HCT116 (cell line): ENCODE data around the gene USP46. TPM values are rescaled to one million over a fixed set of nuclear protein-coding genes. Genes with fewer than 3 reads are reported as not detected.

ENCODE experiments used
- ATAC-seq: fragments of 200-7000 bp; cut with Tn5 transposase; 2 replicates; pipeline ENCODE4 v1.9.1; 2020; ENCODE audit warnings: mild to moderate bottlenecking, moderate library complexity
- BruUV-seq: library from RNA; stranded (reverse); fragments of 400-500 nt; replicated peaks from 2 replicates; lab custom pipeline; 2021; lab: Mats Ljungman, UMichigan
- CTCF ChIA-PET: fragments of 300-600 bp; sonication (Branson Sonifier 250); formaldehyde crosslinking; loops from one replicate; lab custom pipeline; 2021; ENCODE audit warnings: antibody characterized with exemption; lab: Charles Lee
- POLR2A ChIA-PET: fragments of 300-600, 350-600 bp; sonication (Branson Sonifier 250); formaldehyde crosslinking; loops from one replicate; lab custom pipeline; 2021; ENCODE audit warnings: antibody characterized with exemption; lab: Charles Lee
- RAD21 ChIA-PET, 2 experiments: fragments of 300-600 bp; sonication (Branson Sonifier 250); formaldehyde crosslinking; loops; one replicate each; lab custom pipeline; 2023; ENCODE audit warnings: low total read pairs in 2 of 2; ENCODE audit not compliant: uncharacterized antibody in 2 of 2, unreplicated experiment in 2 of 2, low non-redundant PET in 1 of 2; lab: Charles Lee
- DNase-seq: peaks from one replicate; pipeline ENCODE4 v3.0.0-alpha.2; 2010; ENCODE audit warnings: low read depth, low spot score
- H2AFZ ChIP-seq: fragments of 200-600 bp; shearing (Covaris generic), sonication (generic); 2 replicates; pipeline ENCODE4 v1.6.1; 2017; ENCODE audit warnings: low read depth, mixed run types, mixed read lengths, antibody characterized with exemption, low read length; ENCODE audit not compliant: poor library complexity, severe bottlenecking
- H3K27ac ChIP-seq: 2 replicates; pipeline ENCODE4 v1.5.1; 2012; ENCODE audit warnings: low read depth, low read length
- H3K27me3 ChIP-seq: fragments of 200-600 bp; sonication (generic); 2 replicates; pipeline ENCODE4 v1.6.1; 2016; ENCODE audit warnings: mixed run types, low read length, mixed read lengths; ENCODE audit not compliant: insufficient read depth
- H3K36me3 ChIP-seq, 2 experiments: fragments of 200-500 bp in 1 of 2; fragments of 200-600 bp in 1 of 2; sonication (Bioruptor generic) in 1 of 2; sonication (generic) in 1 of 2; 2 replicates each; pipeline versions ENCODE4 v1.5.1 to v1.6.1; 2014 to 2016; ENCODE audit warnings: low read length in 2 of 2, inconsistent platforms in 1 of 2, mixed read lengths in 1 of 2, mixed run types in 1 of 2; ENCODE audit not compliant: insufficient read depth in 2 of 2, control insufficient read depth in 1 of 2
- H3K4me1 ChIP-seq, 2 experiments: fragments of 200-600 bp in 1 of 2; sonication (generic) in 1 of 2; 2 replicates each; pipeline versions ENCODE4 v1.5.1 to v1.6.1; 2012 to 2017; ENCODE audit warnings: low read length in 2 of 2, inconsistent platforms in 1 of 2, mild to moderate bottlenecking in 1 of 2, mixed read lengths in 1 of 2, mixed run types in 1 of 2, moderate library complexity in 1 of 2; ENCODE audit not compliant: insufficient read depth in 2 of 2, control insufficient read depth in 1 of 2
- H3K4me2 ChIP-seq: fragments of 200-600 bp; sonication (generic); 2 replicates; pipeline ENCODE4 v1.6.1; 2017; ENCODE audit warnings: mixed run types, low read length, mixed read lengths
- H3K4me3 ChIP-seq, 2 experiments: fragments of 200-600 bp in 1 of 2; sonication (generic) in 1 of 2; replicated peaks in 1 of 2; 2 replicates each; pipeline ENCODE4 v1.5.1; 2011 to 2016; ENCODE audit warnings: low read length in 2 of 2, control low read depth in 1 of 2, low read depth in 1 of 2, mild to moderate bottlenecking in 1 of 2, mixed read lengths in 1 of 2, mixed run types in 1 of 2
- H3K79me2 ChIP-seq: fragments of 200-600 bp; sonication (generic); 2 replicates; pipeline ENCODE4 v1.6.1; 2017; ENCODE audit warnings: mild to moderate bottlenecking, mixed run types, low read length, moderate library complexity, mixed read lengths; ENCODE audit not compliant: insufficient read depth
- H3K9ac ChIP-seq: fragments of 200-600 bp; sonication (generic); 2 replicates; pipeline ENCODE4 v1.6.1; 2016; ENCODE audit warnings: low read length, mixed read lengths
- H3K9me2 ChIP-seq: fragments of 200-600 bp; sonication (generic), shearing (Covaris generic); 2 replicates; pipeline ENCODE4 v1.6.1; 2017; ENCODE audit warnings: mixed run types, mild to moderate bottlenecking, moderate library complexity; ENCODE audit not compliant: insufficient read depth
- H3K9me3 ChIP-seq, 2 experiments: fragments of 200-500 bp in 1 of 2; fragments of 200-600 bp in 1 of 2; sonication (Bioruptor generic) in 1 of 2; sonication (generic) in 1 of 2; 2 replicates each; pipeline ENCODE4 v1.6.1; 2014 to 2017; ENCODE audit warnings: low read length in 2 of 2, mixed read lengths in 2 of 2, inconsistent platforms in 1 of 2, low read depth in 1 of 2, mild to moderate bottlenecking in 1 of 2, mixed run types in 1 of 2, moderate library complexity in 1 of 2; ENCODE audit not compliant: control insufficient read depth in 1 of 2, insufficient read depth in 1 of 2
- H4K20me1 ChIP-seq: fragments of 200-600 bp; sonication (generic), shearing (Covaris generic); 2 replicates; pipeline ENCODE4 v1.6.1; 2017; ENCODE audit warnings: mixed run types, mild to moderate bottlenecking, moderate library complexity; ENCODE audit not compliant: insufficient read depth
- CBX3 ChIP-seq: IDR thresholded peaks from 2 replicates; pipeline ENCODE4 v1.6.1; 2012; ENCODE audit warnings: low read depth
- CEBPB ChIP-seq: IDR thresholded peaks from 2 replicates; pipeline ENCODE4 v1.6.1; 2012; ENCODE audit warnings: low read depth
- CTCF ChIP-seq, 3 experiments: fragments of 200-600 bp in 1 of 3; sonication (generic) in 1 of 3; IDR thresholded peaks in 2 of 3; conservative IDR thresholded peaks in 1 of 3; 2 replicates each; pipeline ENCODE4 v1.5.1; 2012 to 2017; ENCODE audit warnings: low read depth in 2 of 3, low read length in 2 of 3, antibody characterized with exemption in 1 of 3, borderline replicate concordance in 1 of 3, control low read depth in 1 of 3, mild to moderate bottlenecking in 1 of 3, mixed read lengths in 1 of 3, mixed run types in 1 of 3, moderate library complexity in 1 of 3; ENCODE audit not compliant: insufficient read depth in 1 of 3
- EGR1 ChIP-seq: IDR thresholded peaks from 2 replicates; pipeline ENCODE4 v1.6.1; 2012; ENCODE audit warnings: low read depth
- ELF1 ChIP-seq: IDR thresholded peaks from 2 replicates; pipeline ENCODE4 v1.6.1; 2012; ENCODE audit warnings: low read depth, borderline replicate concordance
- EZH2 ChIP-seq: fragments of 200-600 bp; sonication (generic); IDR thresholded peaks from 2 replicates; pipeline ENCODE4 v1.6.1; 2017; ENCODE audit warnings: antibody characterized with exemption, mixed run types
- JUND ChIP-seq: IDR thresholded peaks from 2 replicates; pipeline ENCODE4 v1.6.1; 2012
- MAX ChIP-seq: IDR thresholded peaks from 2 replicates; pipeline ENCODE4 v1.6.1; 2012
- POLR2A ChIP-seq: IDR thresholded peaks from 2 replicates; pipeline ENCODE4 v1.7.0; 2011; ENCODE audit warnings: borderline replicate concordance; ENCODE audit not compliant: insufficient read depth, insufficient read length; ENCODE audit errors: extremely low read depth
- POLR2AphosphoS5 ChIP-seq: IDR thresholded peaks from 2 replicates; pipeline ENCODE4 v1.6.1; 2011; ENCODE audit warnings: mild to moderate bottlenecking, low read depth, low read length, moderate library complexity
- RAD21 ChIP-seq: IDR thresholded peaks from 2 replicates; pipeline ENCODE4 v1.6.1; 2012; ENCODE audit warnings: low read depth, mild to moderate bottlenecking
- SIN3A ChIP-seq: IDR thresholded peaks from 2 replicates; pipeline ENCODE4 v1.6.1; 2012; ENCODE audit warnings: low read depth
- SP1 ChIP-seq: IDR thresholded peaks from 2 replicates; pipeline ENCODE4 v1.6.1; 2012; ENCODE audit warnings: low read depth
- SRF ChIP-seq: IDR thresholded peaks from 2 replicates; pipeline ENCODE4 v1.6.1; 2012; ENCODE audit warnings: low read depth
- TCF7L2 ChIP-seq: IDR thresholded peaks from 2 replicates; pipeline ENCODE4 v1.7.0; 2011; ENCODE audit warnings: borderline replicate concordance, inconsistent platforms; ENCODE audit not compliant: insufficient read depth, insufficient read length; ENCODE audit errors: extremely low read depth
- ZFX ChIP-seq: fragments of 450-650 bp; IDR thresholded peaks from 2 replicates; pipeline ENCODE4 v1.6.1; 2017
- intact Hi-C: fragments of 100-400 bp; cut with micrococcal nuclease; formaldehyde crosslinking; loops from 2 replicates; pipeline ENCODE4 v1.10.0; 2022
- total RNA-seq: library from RNA; stranded (reverse); gene quantifications from one replicate; pipeline ENCODE4 v1.2.1, GENCODE V29; 2021; ENCODE audit not compliant: unreplicated experiment
- TF ChIP-seq, protein P1 (sequence below): IDR thresholded peaks from 2 replicates; pipeline ENCODE4 v1.6.1; 2012; ENCODE audit warnings: low read depth

USP46 gene
- total RNA-seq, 1 experiment from 2014 or later, result 36.6 TPM

GRCh38 chr4:52614241-52614640 lies 44.9 kb downstream of the USP46 start:
- Histone ChIP-seq H3K36me3 (peaks cover 0 to 4% of the 10 kb centered on the region in 2 experiments; a peak in 1 of 4 replicates), H3K9ac (no peak overlapping the region), H4K20me1 (no peaks in the 10 kb centered on the region), H3K27ac (no peak overlapping the region), H3K4me1 (peaks cover 0 to 2% of the 10 kb centered on the region in 2 experiments; a peak in 1 of 4 replicates), H3K4me2 (no peak overlapping the region), H3K9me2 (no peaks in the 10 kb centered on the region), H3K4me3 (no peak overlapping the region), H3K9me3 (no peaks in the 10 kb centered on the region), H3K27me3 (no peaks in the 10 kb centered on the region), H3K79me2 (no peaks in the 10 kb centered on the region; the same call in 1 of the 2 replicates), H2AFZ (no peak overlapping the region)
- ATAC-seq (no peak), DNase-seq (no peak)
- no TSS peak for BruUV-seq
- RAD21 ChIA-PET, result no interaction called here
- CTCF ChIA-PET, result no interaction called here
- POLR2A ChIA-PET, result no interaction called here
- intact Hi-C loops, result no loop called here
- no peak for TF ChIP-seq CEBPB
- no peak for TF ChIP-seq SRF
- no peak for TF ChIP-seq JUND
- no peak for TF ChIP-seq RAD21

DNA sequence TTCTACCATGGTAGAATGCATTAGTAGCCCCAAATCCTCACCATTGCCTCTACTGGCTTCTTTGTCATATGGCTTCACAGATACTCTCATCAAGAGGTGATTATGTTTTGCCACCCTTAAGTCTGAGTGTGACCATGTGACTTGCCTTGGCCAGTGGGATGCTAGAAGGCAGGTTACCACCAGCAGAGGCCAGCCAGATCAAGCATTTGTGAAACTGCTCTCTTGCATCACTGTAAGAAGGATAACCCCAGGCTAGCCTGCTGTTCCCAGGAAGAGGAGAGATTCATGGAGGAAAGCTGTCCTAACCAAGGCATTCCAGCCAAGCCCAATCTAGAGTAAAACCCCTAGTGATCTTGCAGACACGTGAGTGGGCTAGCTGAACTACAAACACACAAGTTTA lies 46.8 kb downstream of the USP46 start:
- DNase-seq (no peak), ATAC-seq (no peak)
- Histone ChIP-seq H3K79me2 (no peaks in the 10 kb centered on the region; the same call in 1 of the 2 replicates), H3K36me3 (peaks cover 4 to 5% of the 10 kb centered on the region in 2 experiments; a peak in 1 of 4 replicates), H4K20me1 (no peaks in the 10 kb centered on the region), H3K4me3 (no peak overlapping the region), H3K9me2 (no peaks in the 10 kb centered on the region), H3K27me3 (no peaks in the 10 kb centered on the region), H3K9ac (no peak overlapping the region), H3K9me3 (no peaks in the 10 kb centered on the region), H3K4me2 (no peak overlapping the region), H2AFZ (no peak overlapping the region), H3K27ac (no peak overlapping the region), H3K4me1 (peaks cover 0 to 2% of the 10 kb centered on the region in 2 experiments; a peak in 1 of 4 replicates)
- ChIA-PET RAD21 (no interaction called here), CTCF (no interaction called here), POLR2A (no interaction called here)
- BruUV-seq, result no TSS peak
- intact Hi-C loops, result no loop called here
- TF ChIP-seq SIN3A, result no peak
- TF ChIP-seq RAD21, result no peak
- no peak for TF ChIP-seq CTCF (IDR thresholded peaks at IDR 0.05 in 2 of 3, conservative IDR thresholded peaks at IDR 0.05 in 1 of 3; ENCODE audit: borderline replicate concordance in 1 of 3, insufficient read depth in 1 of 3, low read depth in 2 of 3, low read length in 2 of 3)
- TF ChIP-seq, protein P1, sequence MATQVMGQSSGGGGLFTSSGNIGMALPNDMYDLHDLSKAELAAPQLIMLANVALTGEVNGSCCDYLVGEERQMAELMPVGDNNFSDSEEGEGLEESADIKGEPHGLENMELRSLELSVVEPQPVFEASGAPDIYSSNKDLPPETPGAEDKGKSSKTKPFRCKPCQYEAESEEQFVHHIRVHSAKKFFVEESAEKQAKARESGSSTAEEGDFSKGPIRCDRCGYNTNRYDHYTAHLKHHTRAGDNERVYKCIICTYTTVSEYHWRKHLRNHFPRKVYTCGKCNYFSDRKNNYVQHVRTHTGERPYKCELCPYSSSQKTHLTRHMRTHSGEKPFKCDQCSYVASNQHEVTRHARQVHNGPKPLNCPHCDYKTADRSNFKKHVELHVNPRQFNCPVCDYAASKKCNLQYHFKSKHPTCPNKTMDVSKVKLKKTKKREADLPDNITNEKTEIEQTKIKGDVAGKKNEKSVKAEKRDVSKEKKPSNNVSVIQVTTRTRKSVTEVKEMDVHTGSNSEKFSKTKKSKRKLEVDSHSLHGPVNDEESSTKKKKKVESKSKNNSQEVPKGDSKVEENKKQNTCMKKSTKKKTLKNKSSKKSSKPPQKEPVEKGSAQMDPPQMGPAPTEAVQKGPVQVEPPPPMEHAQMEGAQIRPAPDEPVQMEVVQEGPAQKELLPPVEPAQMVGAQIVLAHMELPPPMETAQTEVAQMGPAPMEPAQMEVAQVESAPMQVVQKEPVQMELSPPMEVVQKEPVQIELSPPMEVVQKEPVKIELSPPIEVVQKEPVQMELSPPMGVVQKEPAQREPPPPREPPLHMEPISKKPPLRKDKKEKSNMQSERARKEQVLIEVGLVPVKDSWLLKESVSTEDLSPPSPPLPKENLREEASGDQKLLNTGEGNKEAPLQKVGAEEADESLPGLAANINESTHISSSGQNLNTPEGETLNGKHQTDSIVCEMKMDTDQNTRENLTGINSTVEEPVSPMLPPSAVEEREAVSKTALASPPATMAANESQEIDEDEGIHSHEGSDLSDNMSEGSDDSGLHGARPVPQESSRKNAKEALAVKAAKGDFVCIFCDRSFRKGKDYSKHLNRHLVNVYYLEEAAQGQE, result no peak
- no peak for TF ChIP-seq ELF1
- no peak for TF ChIP-seq POLR2AphosphoS5
- no peak for TF ChIP-seq JUND
- no peak for TF ChIP-seq MAX
- TF ChIP-seq TCF7L2, result no peak
- TF ChIP-seq SRF, result no peak
- no peak for TF ChIP-seq POLR2A
- TF ChIP-seq SP1, result no peak
- TF ChIP-seq CEBPB, result no peak
- no peak for TF ChIP-seq EGR1
- no peak for TF ChIP-seq CBX3
- no peak for TF ChIP-seq EZH2
- TF ChIP-seq ZFX, result no peak
